NCI-H82 (cell line): ENCODE results near the gene TJP1.
"Not testable (repeated sequence)": the region's sequence is repeated elsewhere in the genome, so short reads cannot be mapped to it uniquely, and the experiment has no call there.

Experiments used
- DNase-seq: peaks from one replicate; lab custom pipeline; 2025; lab: John Stamatoyannopoulos, UW

Gene TJP1

GRCh38 chr15:29753506-29753905 lies 68.8 kb downstream of the TJP1 start:
- DNase-seq: no peak

- peak; percentile 6 for DNase-seq
Measured at GRCh38 chr15:29750754-29751153, 71.5 kb downstream of the TJP1 start.

DNA sequence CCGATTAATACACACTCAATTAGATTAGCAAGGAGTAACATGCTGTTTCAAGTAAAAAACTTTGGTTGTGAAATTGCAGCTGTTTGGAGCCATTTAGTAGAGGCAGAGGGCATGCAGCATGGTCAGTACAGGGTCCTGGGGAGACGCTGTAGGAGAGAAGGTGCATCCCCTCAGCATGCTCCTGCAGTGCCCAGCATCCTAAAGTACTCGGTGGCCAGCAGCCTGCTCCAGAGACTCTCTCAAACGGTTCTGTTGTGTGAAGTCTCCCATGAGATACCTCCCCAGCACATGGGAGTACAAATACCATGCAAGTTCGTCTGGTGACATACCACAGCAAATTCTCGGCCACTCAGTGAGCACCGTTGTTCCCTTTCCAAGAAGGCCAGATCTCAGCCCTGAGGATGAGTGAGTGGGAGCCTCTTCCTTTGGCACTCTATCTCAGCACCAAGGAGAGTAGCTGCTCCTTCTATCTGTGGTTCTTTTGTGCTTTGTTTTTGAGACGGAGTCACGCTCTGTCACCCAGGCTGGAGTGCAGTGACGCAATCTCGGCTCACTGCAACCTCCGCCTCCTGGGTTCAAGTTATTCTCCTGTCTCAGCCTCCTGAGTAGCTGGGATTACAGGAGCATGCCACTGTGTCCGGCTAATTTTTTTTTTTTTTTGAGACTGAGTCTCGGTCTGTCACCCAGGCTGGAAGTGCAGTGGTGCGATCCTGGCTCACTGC lies 72.7 kb downstream of the TJP1 start:
- DNase-seq: no peak

DNA sequence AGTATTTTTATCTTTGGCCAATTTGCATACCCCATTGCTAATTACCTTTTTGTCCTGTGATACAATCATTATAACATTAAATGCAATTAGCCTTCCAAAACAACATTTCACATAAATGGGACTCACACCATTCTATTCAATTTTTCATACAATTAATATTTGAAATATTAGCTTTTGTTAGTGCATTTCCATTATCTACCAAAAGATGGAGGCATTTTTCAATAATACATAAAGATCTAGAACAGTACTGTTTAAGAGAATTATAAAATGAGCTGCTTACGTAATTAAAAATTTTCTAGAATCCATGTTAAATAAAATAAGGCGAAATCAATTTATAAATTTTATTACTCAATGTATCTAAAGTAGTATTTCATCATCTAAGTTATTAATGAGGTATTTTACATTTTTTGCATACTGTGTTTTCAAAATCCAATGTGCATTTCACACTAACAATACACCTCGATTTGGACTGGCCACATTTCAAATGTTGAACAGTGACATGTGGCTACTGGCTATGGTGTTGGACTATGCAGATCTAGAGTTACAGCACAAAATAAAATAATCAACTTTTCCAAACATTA lies 74.3 kb downstream of the TJP1 start:
- no peak for DNase-seq

DNA sequence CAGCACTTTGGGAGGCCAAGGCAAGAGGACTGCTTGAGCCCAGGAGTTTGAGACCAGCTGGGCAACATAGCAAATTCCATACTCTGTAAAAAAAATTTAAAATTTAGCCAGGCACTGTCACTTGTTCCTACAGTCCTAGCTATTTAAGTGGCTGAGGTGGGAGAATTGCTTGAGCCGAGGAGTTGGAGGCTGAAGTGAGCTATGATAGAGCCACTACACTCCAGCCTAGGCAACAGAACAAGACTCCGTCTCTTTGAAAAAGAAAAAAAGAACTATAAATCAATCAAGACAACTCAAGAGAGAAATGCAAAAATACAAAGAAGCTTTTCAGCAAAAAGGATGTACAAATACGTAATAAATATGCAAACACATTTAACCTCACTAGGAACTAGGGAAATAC lies 78.8 kb downstream of the TJP1 start:
- no peak for DNase-seq

DNA sequence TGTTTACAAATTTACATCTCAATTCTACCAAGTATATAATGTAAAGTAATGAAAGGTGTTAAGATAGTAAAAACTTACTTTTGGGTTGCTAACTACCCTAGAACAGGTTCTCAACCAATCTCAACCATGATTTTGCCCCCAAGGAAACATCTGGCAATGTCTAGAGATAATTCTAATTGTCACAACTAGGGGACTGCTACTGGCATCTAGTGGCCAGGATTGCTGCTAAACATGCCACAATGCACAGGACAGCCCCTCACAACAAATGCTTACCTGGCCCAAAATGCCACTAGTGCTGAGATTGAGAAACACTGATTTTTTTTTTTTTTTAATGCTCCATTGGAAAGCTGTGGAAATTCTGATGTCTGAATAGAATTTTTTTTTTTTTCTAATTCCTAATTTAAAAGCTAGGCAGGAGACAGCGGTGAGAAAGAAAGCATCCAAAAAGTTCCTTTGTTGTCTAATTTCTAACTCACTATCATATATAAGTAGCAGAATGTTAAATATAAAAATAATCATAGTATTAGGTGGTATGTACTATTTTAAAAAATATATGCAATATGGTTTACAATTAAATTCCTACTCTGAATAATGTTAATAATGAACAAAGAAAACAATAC lies 81.5 kb downstream of the TJP1 start:
- DNase-seq: peak; percentile 49

- no peak for DNase-seq
Measured at GRCh38 chr15:29736744-29737020, 85.6 kb downstream of the TJP1 start.

GRCh38 chr15:29736012-29736743 lies 86.1 kb downstream of the TJP1 start:
- no peak for DNase-seq

GRCh38 chr15:29734917-29735572 lies 87.2 kb downstream of the TJP1 start:
- DNase-seq: no peak

DNA sequence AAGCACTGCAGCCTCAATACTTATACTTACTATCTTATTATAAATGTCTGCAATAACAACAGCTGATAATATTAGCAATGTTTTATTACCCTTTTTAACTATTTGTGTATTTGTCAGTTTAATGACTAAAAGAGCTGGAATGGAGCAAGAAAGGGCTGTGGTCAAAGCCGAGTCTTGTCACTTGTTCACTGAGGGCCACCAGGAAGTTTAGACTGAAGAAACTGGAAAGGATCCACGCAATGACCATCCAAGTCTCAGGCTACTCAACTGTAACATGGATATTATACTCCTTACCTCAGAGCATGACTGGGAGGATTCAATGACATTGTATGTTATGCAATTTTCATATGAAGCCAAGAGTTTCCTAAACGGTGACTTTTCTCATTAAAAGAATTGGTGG lies 90.4 kb downstream of the TJP1 start:
- no peak for DNase-seq

- DNase-seq: not testable (repeated sequence)
Measured at GRCh38 chr15:29730471-29730870, 91.8 kb downstream of the TJP1 start.

- DNase-seq: no peak
Measured at GRCh38 chr15:29728418-29728817, 93.8 kb downstream of the TJP1 start.

GRCh38 chr15:29727871-29728270 lies 94.4 kb downstream of the TJP1 start:
- DNase-seq: no peak

GRCh38 chr15:29726553-29726952 lies 95.7 kb downstream of the TJP1 start:
- no peak for DNase-seq

GRCh38 chr15:29724026-29724425 lies 98.2 kb downstream of the TJP1 start:
- peak; percentile 96 for DNase-seq

- DNase-seq: no peak
Measured at GRCh38 chr15:29713784-29714183, 108.5 kb downstream of the TJP1 start.

DNA sequence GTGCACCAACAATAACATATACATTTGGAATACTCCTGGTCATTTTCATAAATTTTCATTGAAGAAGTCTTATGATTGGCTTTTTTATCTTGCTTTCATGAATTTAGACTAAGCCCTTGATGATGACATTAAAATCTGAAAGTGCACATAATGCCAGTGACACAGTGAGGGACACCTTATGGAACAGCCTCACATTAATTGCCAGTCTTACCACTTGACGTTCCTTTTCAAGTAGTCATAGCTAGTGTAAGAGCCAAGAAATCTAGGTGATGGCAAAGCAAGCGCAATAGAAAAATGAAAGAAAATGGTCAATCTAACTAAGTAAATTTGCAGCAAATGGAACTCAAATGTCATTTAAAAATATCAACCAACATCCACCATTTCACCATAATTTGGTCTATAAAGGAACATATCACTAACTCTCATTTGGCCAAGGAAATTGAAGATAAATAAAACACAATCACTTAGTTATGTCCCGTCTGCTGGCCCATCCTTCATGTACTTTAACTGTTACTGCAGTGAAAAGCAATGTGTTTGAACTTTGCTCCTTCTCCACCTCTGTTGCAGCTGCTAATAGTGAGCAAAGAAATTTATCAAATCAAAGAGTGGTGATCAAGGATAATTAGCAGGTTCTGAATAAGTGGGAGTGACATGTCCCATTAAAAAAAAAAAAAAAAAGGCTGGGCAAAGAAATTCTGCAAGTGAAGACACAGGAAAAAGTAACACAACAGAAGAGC lies 110.0 kb downstream of the TJP1 start:
- DNase-seq: no peak

DNA sequence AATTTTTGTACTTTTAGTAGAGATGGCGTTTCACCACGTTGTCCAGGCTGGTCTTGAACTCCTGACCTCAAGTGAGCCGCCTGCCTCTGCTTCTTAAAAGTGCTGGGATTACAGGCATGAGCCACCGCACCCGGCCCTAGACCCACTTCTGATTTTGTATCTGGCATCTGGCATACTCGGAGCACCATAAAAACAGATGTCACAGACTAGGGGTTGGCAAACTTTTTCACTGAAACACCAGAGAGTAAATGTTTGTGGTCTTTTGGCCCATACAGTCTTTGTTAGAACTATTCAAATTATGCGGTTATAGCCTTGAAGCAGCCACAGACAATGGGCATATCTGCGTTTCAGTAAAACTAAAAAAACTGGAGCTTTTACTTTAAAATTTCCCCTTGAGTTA lies 110.7 kb downstream of the TJP1 start:
- no peak for DNase-seq

DNA sequence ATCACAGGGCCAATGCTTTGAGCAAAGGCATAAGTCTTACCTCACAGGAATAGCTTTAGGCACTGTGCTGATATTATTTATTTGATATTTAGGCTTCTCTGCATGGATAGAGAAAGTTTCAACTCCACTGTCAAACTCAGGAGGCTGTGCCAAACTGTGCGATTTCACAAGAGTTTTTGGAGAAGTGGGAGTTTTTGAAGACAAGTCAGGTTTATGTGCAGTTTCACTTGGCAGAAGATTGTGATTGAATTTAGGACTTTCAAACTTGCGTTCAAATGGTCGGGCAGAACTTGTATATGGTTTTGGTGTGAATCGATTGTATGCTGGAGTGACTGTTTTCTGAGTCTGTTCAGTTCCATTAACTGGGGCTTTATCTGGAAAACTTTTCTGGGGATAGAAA lies 113.7 kb downstream of the TJP1 start:
- no peak for DNase-seq

DNA sequence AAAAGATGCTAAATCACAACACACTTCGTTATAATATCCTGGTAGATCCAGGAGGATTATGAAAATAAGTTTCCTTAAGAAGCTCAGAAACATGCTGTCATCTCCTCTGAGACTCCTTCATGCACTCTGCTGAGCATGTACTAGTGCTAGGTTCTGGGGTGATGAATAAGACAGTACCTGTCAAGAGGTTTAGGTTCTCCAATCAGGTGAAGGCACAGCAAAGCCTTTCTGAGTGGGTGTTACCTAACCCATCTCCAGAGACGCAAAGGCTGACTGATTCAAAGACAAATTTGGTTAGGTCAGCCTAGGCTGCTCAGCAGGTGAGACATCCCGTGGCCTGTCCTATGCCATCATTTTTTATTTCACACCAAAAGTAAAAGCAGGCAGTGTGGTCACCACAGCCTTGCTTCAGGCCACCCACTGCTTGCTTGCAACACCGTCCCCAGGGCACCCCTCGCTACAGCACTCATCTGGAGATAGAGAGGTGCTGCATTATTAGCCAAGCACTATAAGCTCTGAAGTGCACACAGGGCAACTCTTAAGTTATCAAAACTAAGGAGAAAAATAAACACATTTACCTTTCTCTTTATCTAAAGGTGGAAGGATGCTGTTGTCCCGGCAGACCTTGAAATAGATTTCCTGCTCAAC lies 117.2 kb downstream of the TJP1 start:
- DNase-seq: no peak

DNA sequence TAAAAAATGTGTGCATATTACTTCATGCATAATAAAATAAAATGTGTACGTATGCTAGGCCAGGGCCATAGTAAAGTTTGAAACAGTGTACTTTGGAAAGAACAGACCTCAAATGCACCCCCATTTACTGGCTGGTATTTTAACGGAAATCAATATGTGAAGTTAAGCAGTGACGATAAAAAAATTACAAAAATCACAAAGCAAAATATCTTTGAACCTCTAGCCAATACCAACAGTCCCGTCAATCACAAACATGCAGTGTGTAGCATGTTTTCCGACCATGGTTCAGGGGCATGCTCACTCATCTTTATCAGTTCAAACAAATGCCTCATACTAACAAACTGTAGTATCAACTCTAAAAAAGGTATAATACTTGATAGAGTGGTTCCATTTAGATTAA lies 121.1 kb downstream of the TJP1 start:
- DNase-seq: no peak
